Right atrium auricular region (tissue), 2 donors: Measurements from ENCODE around the gene C1QTNF8. TPM values are rescaled to one million over a fixed set of nuclear protein-coding genes. Genes with fewer than 3 reads are reported as not detected.

Experiments
- DNase-seq: peaks from one replicate; pipeline ENCODE4 v3.0.0-alpha.2; 2019; ENCODE audit warnings: low spot score
- H3K27ac ChIP-seq, 2 donors: fragments of 200-600 bp; sonication (generic); 1 replicate in 1 of 2; 2 replicates in 1 of 2; pipeline ENCODE4 v1.5.1; 2016 to 2019
- H3K27me3 ChIP-seq, 2 donors: fragments of 200-600 bp; sonication (generic); one replicate each; pipeline versions ENCODE4 v1.5.1 to v1.6.0; 2017 to 2019
- H3K36me3 ChIP-seq: fragments of 200-600 bp; sonication (generic); one replicate; pipeline ENCODE4 v1.5.1; 2016
- H3K4me1 ChIP-seq, 2 donors: fragments of 200-600 bp; sonication (generic); one replicate each; pipeline versions ENCODE4 v1.5.1 to v1.6.0; 2017 to 2019
- H3K4me3 ChIP-seq, 2 donors: fragments of 200-600 bp; sonication (generic); 1 replicate in 1 of 2; 2 replicates in 1 of 2; pipeline ENCODE4 v1.5.1; 2017 to 2019; ENCODE audit warnings: mild to moderate bottlenecking in 1 of 2, moderate library complexity in 1 of 2
- H3K9me3 ChIP-seq, 2 donors: fragments of 200-600 bp; sonication (generic); one replicate each; pipeline ENCODE4 v1.5.1; 2019
- CTCF ChIP-seq, 2 donors: fragments of 200-600 bp; sonication (generic); IDR thresholded peaks; one replicate each; pipeline ENCODE4 v1.5.1; 2019; ENCODE audit warnings: antibody characterized with exemption in 2 of 2
- total RNA-seq, 2 donors: library from RNA; depleted of rRNA; stranded (reverse); fragments of >200 nt; gene quantifications; one replicate each; pipeline ENCODE4 v1.1.0, GENCODE V29; 2016

C1QTNF8 gene
- total RNA-seq, 2 donors from 2014 or later, result not detected

- TF ChIP-seq CTCF (IDR thresholded peaks at IDR 0.05), result no peak
- Histone ChIP-seq H3K27me3 (no peaks in the 10 kb centered on the region), H3K4me1 (no peaks in the 10 kb centered on the region), H3K27ac (no peak overlapping the region), H3K36me3 (no peaks in the 10 kb centered on the region), H3K9me3 (no peaks in the 10 kb centered on the region), H3K4me3 (no peak overlapping the region)
- DNase-seq, result no peak
These were observed 26.3 kb upstream of the C1QTNF8 start for GRCh38 chr16:1122398-1122765.

GRCh38 chr16:1121601-1122397, 25.8 kb upstream of the C1QTNF8 start:
- Histone ChIP-seq H3K9me3 (no peaks in the 10 kb centered on the region), H3K4me1 (no peaks in the 10 kb centered on the region), H3K4me3 (no peak overlapping the region), H3K27ac (no peak overlapping the region), H3K36me3 (no peaks in the 10 kb centered on the region), H3K27me3 (no peaks in the 10 kb centered on the region)
- no peak for DNase-seq
- no peak for TF ChIP-seq CTCF (IDR thresholded peaks at IDR 0.05)

DNA sequence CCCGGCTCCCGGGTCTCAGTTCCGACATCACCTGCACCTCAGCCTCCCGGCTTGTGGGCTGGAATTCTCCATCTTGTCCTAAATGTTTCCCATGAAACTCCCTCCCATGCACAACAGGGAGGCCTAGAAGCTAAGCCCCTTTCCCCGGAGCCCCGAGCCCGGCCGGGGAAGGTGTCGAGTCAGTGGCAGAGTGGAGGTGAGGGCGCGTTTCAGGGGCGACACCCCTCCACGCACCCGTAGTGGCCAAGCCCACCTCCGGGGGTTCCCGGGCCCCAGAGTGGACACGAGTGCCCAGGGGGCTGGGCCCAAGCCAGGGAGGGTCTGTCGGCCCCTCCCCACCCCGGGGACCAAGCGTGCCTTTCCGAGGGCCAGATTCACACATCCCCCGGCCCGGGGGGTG, 25.0 kb upstream of the C1QTNF8 start:
- no peaks in the 10 kb centered on the region for H3K4me1 ChIP-seq
- no peaks in the 10 kb centered on the region for H3K27me3 ChIP-seq
- H3K4me3 ChIP-seq, result no peak overlapping the region
- H3K9me3 ChIP-seq, result no peaks in the 10 kb centered on the region
- no peak for DNase-seq
- no peak overlapping the region for H3K27ac ChIP-seq
- TF ChIP-seq CTCF (IDR thresholded peaks at IDR 0.05), result no peak
- no peaks in the 10 kb centered on the region for H3K36me3 ChIP-seq

- no peak for TF ChIP-seq CTCF (IDR thresholded peaks at IDR 0.05)
These were observed 24.5 kb upstream of the C1QTNF8 start for GRCh38 chr16:1120577-1120941.

DNA sequence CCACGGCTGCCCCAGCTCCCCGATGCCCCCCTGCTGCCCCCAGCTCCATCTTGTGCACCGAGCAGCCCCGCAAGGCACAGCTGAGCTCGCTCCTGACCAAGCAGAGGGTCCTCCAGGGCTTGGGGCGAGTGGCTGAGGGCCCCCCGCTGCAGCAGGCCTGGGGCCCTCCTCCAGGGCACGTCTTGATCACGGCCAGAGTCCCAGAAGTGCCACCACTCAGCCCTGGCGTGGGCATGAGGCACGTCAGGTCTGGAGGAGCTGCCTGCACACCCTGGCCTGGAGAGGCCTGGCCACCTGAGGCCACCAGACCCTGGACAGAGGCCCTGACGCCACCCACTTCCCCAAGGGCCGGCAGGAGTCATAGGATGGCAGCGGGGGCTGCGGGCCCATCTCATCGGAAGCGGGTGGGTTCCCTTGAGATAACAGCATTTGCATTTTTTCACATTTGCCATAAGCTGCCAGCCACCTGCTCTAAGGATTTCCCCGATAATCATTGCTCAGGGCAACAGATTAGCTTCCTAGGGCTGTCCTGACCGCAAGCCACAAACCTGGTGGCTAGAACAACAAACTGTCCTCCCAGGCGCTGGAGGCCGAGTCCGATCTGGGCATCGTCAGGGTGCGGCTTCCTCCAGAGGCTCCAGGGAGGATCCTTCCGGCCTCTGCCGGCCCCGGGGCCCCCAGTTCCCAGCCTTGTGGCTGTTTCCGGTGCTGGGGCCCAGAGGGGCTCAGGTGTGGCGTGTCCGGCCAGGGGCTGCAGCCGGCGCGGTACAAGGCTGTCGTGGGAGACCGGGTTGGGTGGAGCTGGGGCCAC, 23.9 kb upstream of the C1QTNF8 start:
- Histone ChIP-seq H3K4me1 (no peaks in the 10 kb centered on the region), H3K27me3 (no peaks in the 10 kb centered on the region), H3K9me3 (no peaks in the 10 kb centered on the region), H3K27ac (no peak overlapping the region), H3K36me3 (no peaks in the 10 kb centered on the region), H3K4me3 (no peak overlapping the region)
- no peak for TF ChIP-seq CTCF (IDR thresholded peaks at IDR 0.05)
- DNase-seq, result no peak

More at GRCh38 chr16:1120577-1120941, 24.5 kb upstream of the C1QTNF8 start:
- Histone ChIP-seq H3K4me1 (no peaks in the 10 kb centered on the region), H3K36me3 (no peaks in the 10 kb centered on the region), H3K4me3 (no peak overlapping the region), H3K9me3 (no peaks in the 10 kb centered on the region), H3K27me3 (no peaks in the 10 kb centered on the region), H3K27ac (no peak overlapping the region)
- DNase-seq, result no peak
